Measurements from ENCODE around the gene ALDH1A1.
"Not testable (repeated sequence)": the region's sequence is repeated elsewhere in the genome, so short reads cannot be mapped to it uniquely, and the experiment has no call there.

The ALDH1A1 gene

DNA sequence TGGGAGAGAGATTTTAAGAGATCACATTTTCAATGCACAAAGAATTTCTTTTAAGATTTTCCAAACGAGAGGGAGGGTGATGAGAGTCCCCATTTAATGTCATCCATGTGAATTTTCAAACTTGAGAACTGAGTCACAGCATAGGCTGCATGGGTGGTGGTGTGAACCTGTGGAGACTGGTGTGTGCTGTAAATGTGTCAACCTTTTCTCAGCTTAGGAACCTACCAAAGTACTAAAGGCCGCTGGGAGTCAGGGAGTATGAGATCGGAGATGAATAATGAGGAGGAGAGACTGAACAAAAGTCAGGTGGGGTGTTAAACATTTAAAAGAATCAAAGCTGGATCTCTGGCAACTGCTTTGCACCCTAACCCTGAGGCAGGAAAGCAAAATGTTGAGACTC lies 7.5 kb downstream of the ALDH1A1 start:
- no peak for DNase-seq (ENCODE audit: extremely low read depth in 1 of 2, low read depth in 1 of 2)

DNA sequence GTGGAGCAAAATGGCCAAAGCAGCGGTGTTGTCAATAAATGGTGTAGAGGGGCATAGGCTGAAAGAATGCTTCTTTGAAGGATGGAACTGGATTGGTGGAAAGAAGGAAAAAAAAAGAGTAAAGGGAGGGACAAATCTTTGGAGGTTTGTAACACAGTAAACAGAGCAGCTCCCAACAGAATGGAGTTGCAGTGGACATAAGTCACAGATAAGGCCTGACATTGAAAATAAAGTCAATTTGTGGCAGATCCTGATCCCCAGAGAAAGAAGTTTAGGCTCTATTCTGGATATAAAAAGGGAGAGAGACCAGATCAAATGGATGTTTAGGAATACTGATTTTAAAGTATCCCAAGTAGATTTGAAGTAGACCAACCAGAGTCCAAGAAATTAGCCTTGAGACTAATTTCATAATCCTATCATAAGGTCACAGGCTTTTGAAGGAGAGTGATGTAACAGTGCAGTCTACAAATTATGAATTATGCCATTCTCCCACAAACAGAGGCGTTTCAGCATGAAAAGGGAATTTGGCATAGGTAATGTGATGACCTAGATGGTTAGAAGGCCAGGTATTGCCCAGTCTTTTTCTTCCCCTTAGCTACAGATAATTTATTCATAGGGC lies 8.9 kb downstream of the ALDH1A1 start:
- DNase-seq (ENCODE audit: extremely low read depth in 1 of 2, low read depth in 1 of 2) = no peak

DNA sequence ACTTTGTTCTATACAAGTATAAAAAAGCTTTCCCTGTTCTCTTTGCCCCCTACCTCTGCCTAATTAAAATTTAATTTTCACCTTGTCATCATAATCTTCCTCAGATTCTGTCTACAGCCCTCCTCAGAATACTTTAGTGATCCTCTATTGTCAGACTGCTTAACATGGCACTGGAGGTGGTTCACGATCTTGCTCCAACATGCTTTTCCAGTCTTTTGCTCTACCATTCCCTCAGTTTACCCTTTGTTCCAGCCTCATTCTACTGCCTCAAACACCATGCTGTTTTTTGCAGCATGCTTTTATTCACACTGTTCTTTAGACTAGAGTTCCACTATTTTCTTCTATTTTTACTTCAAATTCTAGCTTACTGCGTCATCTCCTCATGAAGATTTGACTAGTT lies 10.4 kb downstream of the ALDH1A1 start:
- DNase-seq (ENCODE audit: extremely low read depth in 1 of 2, low read depth in 1 of 2) = no peak

- DNase-seq (ENCODE audit: extremely low read depth in 1 of 2, low read depth in 1 of 2) = not testable (repeated sequence)
Observed at GRCh38 chr9:72939581-72939980, 13.3 kb downstream of the ALDH1A1 start.

GRCh38 chr9:72937545-72937944 lies 15.3 kb downstream of the ALDH1A1 start:
- no peak for DNase-seq (ENCODE audit: extremely low read depth in 1 of 2, low read depth in 1 of 2)

GRCh38 chr9:72936679-72937078 lies 16.2 kb downstream of the ALDH1A1 start:
- no peak for DNase-seq (ENCODE audit: extremely low read depth in 1 of 2, low read depth in 1 of 2)

DNA sequence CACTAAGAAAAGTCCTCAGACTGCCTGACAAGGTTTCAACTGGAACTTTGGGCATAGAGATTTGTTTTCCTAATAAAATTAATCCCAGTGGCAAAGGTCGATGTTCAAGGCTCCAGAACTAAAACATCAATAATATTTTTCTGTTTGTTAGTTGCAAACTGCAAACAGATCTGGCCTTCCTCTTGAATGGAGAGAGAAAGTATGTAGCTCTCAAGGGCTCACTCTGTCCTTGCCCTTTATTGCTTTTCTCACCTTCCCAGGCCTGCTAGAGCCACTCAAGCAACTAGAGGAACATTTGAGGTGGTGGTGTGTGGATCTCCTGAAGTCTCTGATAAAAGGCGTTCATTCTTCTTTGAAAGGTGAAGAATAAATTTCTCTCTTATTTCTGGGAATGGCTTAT lies 16.6 kb downstream of the ALDH1A1 start:
- DNase-seq (ENCODE audit: extremely low read depth in 1 of 2, low read depth in 1 of 2) = no peak

GRCh38 chr9:72935595-72935994 lies 17.3 kb downstream of the ALDH1A1 start:
- DNase-seq (ENCODE audit: extremely low read depth in 1 of 2, low read depth in 1 of 2) = no peak

- DNase-seq (ENCODE audit: extremely low read depth in 1 of 2, low read depth in 1 of 2) = no peak
Observed at GRCh38 chr9:72933730-72934665, 18.9 kb downstream of the ALDH1A1 start.

DNA sequence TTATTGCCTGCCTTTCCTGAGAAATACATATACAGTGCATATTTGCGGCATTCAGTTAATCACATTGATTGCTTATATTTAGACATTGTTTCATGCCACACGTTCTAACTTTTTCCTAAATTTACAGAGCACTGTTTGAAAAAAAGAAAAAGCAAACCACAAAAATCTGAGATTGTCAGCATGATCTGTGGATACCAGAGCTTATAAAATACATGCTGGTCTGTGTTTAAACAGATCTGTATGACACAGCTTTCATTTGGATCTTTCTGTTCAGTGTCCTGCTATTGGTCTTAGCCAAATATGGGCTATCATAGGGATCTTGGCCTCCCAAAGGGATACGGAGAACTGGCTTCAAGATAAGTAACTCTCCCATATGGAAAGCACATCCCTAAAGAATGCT lies 20.2 kb downstream of the ALDH1A1 start:
- DNase-seq (ENCODE audit: extremely low read depth in 1 of 2, low read depth in 1 of 2) = no peak

GRCh38 chr9:72931897-72932296 lies 21.0 kb downstream of the ALDH1A1 start:
- DNase-seq (ENCODE audit: extremely low read depth in 1 of 2, low read depth in 1 of 2) = no peak

GRCh38 chr9:72931437-72931836 lies 21.4 kb downstream of the ALDH1A1 start:
- no peak for DNase-seq (ENCODE audit: extremely low read depth in 1 of 2, low read depth in 1 of 2)

DNA sequence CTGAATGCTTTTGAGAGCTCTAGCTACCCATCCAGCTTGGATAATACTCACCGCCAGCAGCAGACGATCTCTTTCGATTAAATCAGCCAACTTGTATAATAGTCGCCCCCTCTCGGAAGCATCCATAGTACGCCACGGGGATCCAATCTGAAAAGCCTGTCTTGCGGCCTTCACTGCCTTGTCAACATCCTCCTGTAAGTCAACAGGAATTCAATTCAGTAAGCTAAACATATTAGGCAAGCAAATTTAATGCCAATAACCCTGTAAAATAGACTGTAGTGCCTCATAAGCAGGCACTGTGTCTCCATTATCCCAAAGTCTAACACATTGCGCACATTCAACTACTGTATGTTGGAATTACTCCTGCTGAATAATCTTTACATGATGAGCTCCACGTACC lies 22.0 kb downstream of the ALDH1A1 start:
- DNase-seq (ENCODE audit: extremely low read depth in 1 of 2, low read depth in 1 of 2) = no peak

- DNase-seq (ENCODE audit: extremely low read depth in 1 of 2, low read depth in 1 of 2) = no peak
Observed at GRCh38 chr9:72929542-72929941, 23.3 kb downstream of the ALDH1A1 start.

DNA sequence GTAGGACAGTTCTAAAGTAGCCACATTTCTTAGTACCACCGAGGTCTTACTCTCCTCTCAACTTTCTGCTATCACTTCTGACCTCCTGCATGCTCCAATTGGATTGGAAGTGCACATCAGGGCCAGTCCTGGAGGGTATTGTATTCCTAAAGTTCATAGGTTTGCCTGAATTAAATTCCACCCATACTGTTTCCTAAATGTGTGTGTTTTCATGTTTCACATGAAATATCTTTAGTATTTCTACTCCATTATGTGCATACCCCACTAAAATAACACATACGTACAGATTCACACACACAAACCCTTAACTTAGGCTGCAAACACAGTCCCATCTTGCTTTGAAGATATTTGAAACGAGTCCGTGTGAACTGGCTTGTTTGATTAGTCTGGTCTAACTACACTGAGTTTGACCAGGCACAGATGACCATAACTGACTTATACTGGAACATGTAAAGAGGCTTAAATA lies 24.8 kb downstream of the ALDH1A1 start:
- DNase-seq (ENCODE audit: extremely low read depth in 1 of 2, low read depth in 1 of 2) = no peak

DNA sequence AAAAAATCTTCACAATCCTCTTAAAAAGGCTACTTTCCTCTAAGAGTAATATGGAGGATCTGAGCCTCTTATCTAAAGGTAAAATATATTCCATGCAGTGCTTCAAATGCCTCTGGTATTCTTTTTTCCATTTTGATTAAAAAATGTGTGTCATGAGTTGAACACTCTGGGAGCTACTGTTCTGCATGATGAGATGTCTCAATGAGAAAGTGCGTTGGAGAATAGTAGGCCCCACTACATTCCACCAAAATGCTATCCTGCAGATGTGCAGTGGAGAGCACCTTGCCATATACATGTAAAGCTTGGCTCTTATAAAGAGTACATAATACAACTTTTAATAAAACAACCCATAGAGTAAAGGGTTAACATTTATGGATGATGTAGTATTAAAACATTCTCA lies 26.3 kb downstream of the ALDH1A1 start:
- no peak for DNase-seq (ENCODE audit: extremely low read depth in 1 of 2, low read depth in 1 of 2)

GRCh38 chr9:72925891-72926290 lies 27.0 kb downstream of the ALDH1A1 start:
- DNase-seq (ENCODE audit: extremely low read depth in 1 of 2, low read depth in 1 of 2) = no peak

GRCh38 chr9:72925126-72925789 lies 27.6 kb downstream of the ALDH1A1 start:
- no peak for DNase-seq (ENCODE audit: extremely low read depth in 1 of 2, low read depth in 1 of 2)

DNA sequence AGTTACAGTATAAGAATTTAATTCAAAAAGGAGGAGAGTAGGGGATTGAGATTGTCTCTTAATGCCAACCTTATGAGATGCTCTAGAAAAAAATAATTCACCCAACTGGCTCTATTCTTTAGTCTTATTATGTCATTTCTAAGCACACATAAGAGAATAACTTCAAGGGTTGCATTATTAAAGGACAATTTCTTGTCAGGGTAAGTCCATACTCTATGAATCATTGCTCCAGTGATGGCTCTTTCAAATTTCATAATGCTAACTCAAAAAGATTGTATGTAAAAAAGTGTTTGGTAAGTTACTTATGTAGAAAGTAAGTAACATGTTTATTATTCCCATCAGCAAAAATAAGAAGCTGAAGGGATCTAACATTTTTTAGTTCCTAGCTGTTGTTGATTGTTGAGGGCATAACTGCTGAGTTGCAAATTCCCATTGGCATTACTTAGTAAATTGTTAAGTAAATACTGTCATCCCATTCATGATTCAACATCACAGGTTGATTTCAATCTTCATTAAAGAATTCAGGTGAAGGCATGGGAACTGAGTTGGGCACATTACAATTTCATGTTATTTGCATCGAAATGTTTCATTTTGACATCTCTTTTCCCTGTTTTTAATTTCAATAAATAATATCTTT lies 28.6 kb downstream of the ALDH1A1 start:
- DNase-seq (ENCODE audit: extremely low read depth in 1 of 2, low read depth in 1 of 2) = no peak

DNA sequence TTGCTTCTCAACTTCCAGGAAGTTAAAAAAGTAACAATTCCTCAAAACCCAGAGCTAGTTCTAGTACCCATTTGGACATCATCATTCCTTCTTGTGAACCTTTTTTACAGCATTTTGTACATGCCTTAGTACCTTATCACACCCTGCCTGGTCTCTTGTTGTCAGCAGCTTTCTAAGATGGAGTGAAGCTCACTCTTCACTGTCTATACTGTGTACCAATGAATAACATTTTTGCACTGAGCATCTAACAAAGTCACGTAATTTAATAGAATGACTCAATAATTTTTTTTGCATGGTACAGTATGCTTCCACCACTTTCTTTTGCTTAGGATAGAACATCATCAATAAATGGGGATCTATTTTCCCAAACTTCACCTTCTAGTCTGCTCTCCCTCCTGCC lies 29.8 kb downstream of the ALDH1A1 start:
- no peak for DNase-seq (ENCODE audit: extremely low read depth in 1 of 2, low read depth in 1 of 2)

All from activated CD8-positive, alpha-beta memory T cell treated with anti-CD3 and anti-CD28 coated beads for 1 hour (primary cell).